Measurements from ENCODE around the gene GRM1.

- TF ChIP-seq CTCF (IDR thresholded peaks at IDR 0.05): no peak
- TF ChIP-seq EP300 (IDR thresholded peaks at IDR 0.05): no peak
- TF ChIP-seq POLR2A (IDR thresholded peaks at IDR 0.05): no peak
- TF ChIP-seq POLR2AphosphoS5 (IDR thresholded peaks at IDR 0.05): no peak
Observed at GRCh38 chr6:146304181-146304580, 275.3 kb downstream of the GRM1 start.
